Measurements from ENCODE around the gene ICAM5. TPM values are rescaled to one million over a fixed set of nuclear protein-coding genes. Genes with fewer than 3 reads are reported as not detected.

The ICAM5 gene
- total and polyA plus RNA-seq, 9 of the 15 experiments (the other 6 are each of a cell fraction or from before 2014, with no cell fraction given) = 0.10 to 114 (median 13.7) TPM

DNA sequence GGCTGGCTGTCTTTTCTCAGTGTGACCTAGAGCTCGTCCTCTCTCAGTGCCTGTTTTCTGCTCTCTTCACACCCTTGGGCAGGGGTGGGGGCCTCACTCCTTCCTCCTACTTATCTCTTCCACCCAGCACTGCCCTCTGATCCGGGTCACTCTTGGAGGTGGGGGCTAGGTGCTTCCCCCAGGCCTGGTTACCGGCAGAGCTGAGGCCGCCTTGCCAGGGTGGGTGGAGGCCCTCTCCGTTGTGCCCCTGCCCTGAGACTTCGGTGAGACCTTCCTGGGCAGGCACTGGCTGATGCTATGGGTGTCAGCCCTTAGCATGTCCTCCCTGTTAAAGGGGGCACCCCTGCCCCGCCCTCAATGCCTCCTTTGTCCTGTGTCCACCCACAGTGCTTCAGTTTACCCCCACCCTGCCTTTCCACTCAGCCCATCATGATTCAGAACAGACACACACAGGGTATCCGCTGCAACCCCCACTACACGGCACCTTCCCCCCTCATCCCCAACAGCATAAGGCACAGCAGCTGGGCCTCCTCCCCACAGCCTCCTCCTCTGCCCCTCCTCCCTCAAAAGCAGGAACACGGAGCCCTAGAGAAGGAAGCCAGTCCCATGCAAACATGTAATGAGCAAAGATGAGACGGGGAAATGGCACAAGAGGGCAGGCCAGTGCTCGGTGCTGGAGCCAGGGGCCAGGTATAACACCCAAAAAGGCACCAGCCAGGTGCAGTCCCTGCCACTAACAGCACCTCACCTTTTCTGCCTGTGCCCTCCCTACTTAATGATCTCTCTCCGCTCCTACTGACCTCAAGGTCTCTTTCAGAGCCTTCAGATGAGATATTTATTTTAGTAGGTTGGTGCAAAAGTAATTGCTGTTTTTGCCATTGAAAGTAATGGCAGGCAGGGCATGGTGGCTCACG is 10.1 kb downstream of the ICAM5 start (continued):
- TF ChIP-seq KLF10 (CRISPR knock-in tag; IDR thresholded peaks at IDR 0.05) = no peak
- TF ChIP-seq MAZ (CRISPR knock-in tag; conservative IDR thresholded peaks at IDR 0.05 in 1 of 2, IDR thresholded peaks at IDR 0.05 in 1 of 2) = peak; percentile 98 to 100
- TF ChIP-seq TEAD4 (IDR thresholded peaks at IDR 0.05; ENCODE audit: low read length) = peak; percentile 84
- TF ChIP-seq TEAD4 (CRISPR knock-in tag; IDR thresholded peaks at IDR 0.05; ENCODE audit: borderline replicate concordance) = no peak
- peak; percentile 57; the same call in 1 of the 2 replicates for TF ChIP-seq ETV1 (tag; conservative IDR thresholded peaks at IDR 0.05; ENCODE audit: low read depth)
- TF ChIP-seq LCOR (CRISPR knock-in tag; IDR thresholded peaks at IDR 0.05) = no peak
- no peak for TF ChIP-seq SIRT6 (IDR thresholded peaks at IDR 0.05; ENCODE audit: low read depth, low read length)
- TF ChIP-seq ZNF717 (CRISPR knock-in tag; IDR thresholded peaks at IDR 0.05) = no peak
- peak; percentile 89 for TF ChIP-seq EP300 (IDR thresholded peaks at IDR 0.05; ENCODE audit: low read length)
- TF ChIP-seq MYBL2 (IDR thresholded peaks at IDR 0.05; ENCODE audit: low read depth) = no peak
- TF ChIP-seq MYBL2 (CRISPR knock-in tag; IDR thresholded peaks at IDR 0.05; ENCODE audit: borderline replicate concordance) = no peak
- no peak for TF ChIP-seq U2AF2 (optimal IDR thresholded peaks at IDR 0.05; ENCODE audit: low read depth, low read length)
- TF ChIP-seq NONO (IDR thresholded peaks at IDR 0.05; ENCODE audit: low read depth in 2 of 2, low read length in 1 of 2) = 0 out of 4 replicates have a peak, but pooled peaks of 1 of the 2 experiments have one; percentile 6
- no peak for TF ChIP-seq ZC3H4 (CRISPR knock-in tag; IDR thresholded peaks at IDR 0.05; ENCODE audit: borderline replicate concordance)
- TF ChIP-seq TFAM (CRISPR knock-in tag; conservative IDR thresholded peaks at IDR 0.05) = no peak
- TF ChIP-seq, protein P1, sequence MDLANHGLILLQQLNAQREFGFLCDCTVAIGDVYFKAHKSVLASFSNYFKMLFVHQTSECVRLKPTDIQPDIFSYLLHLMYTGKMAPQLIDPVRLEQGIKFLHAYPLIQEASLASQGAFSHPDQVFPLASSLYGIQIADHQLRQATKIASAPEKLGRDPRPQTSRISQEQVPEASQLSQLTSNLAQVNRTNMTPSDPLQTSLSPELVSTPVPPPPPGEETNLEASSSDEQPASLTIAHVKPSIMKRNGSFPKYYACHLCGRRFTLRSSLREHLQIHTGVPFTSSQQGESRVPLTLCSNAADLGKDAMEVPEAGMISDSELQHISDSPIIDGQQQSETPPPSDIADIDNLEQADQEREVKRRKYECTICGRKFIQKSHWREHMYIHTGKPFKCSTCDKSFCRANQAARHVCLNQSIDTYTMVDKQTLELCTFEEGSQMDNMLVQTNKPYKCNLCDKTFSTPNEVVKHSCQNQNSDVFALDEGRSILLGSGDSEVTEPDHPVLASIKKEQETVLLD (IDR thresholded peaks at IDR 0.05) = peak; percentile 86
- no peak for TF ChIP-seq ZNF75A (CRISPR knock-in tag; IDR thresholded peaks at IDR 0.05)
- TF ChIP-seq ZBTB8A (IDR thresholded peaks at IDR 0.05; ENCODE audit: partially characterized antibody) = no peak
- peak; percentile 85 for TF ChIP-seq RBFOX2 (IDR thresholded peaks at IDR 0.05; ENCODE audit: low read depth, low read length)
- TF ChIP-seq, protein P2, sequence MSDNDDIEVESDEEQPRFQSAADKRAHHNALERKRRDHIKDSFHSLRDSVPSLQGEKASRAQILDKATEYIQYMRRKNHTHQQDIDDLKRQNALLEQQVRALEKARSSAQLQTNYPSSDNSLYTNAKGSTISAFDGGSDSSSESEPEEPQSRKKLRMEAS (CRISPR knock-in tag; IDR thresholded peaks at IDR 0.05) = peak; percentile 60; the same call in 1 of the 2 replicates
- TF ChIP-seq, protein P3, sequence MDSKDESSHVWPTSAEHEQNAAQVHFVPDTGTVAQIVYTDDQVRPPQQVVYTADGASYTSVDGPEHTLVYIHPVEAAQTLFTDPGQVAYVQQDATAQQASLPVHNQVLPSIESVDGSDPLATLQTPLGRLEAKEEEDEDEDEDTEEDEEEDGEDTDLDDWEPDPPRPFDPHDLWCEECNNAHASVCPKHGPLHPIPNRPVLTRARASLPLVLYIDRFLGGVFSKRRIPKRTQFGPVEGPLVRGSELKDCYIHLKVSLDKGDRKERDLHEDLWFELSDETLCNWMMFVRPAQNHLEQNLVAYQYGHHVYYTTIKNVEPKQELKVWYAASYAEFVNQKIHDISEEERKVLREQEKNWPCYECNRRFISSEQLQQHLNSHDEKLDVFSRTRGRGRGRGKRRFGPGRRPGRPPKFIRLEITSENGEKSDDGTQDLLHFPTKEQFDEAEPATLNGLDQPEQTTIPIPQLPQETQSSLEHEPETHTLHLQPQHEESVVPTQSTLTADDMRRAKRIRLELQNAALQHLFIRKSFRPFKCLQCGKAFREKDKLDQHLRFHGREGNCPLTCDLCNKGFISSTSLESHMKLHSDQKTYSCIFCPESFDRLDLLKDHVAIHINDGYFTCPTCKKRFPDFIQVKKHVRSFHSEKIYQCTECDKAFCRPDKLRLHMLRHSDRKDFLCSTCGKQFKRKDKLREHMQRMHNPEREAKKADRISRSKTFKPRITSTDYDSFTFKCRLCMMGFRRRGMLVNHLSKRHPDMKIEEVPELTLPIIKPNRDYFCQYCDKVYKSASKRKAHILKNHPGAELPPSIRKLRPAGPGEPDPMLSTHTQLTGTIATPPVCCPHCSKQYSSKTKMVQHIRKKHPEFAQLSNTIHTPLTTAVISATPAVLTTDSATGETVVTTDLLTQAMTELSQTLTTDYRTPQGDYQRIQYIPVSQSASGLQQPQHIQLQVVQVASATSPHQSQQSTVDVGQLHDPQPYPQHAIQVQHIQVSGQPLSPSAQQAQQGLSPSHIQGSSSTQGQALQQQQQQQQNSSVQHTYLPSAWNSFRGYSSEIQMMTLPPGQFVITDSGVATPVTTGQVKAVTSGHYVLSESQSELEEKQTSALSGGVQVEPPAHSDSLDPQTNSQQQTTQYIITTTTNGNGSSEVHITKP (IDR thresholded peaks at IDR 0.05; ENCODE audit: partially characterized antibody) = peak; percentile 81
- no peak for TF ChIP-seq ZNF3 (CRISPR knock-in tag; IDR thresholded peaks at IDR 0.05)
- no peak for TF ChIP-seq HOXB6 (CRISPR knock-in tag; IDR thresholded peaks at IDR 0.05; ENCODE audit: borderline replicate concordance)
- TF ChIP-seq RBM22 (IDR thresholded peaks at IDR 0.05; ENCODE audit: low read depth, low read length, poor library complexity, severe bottlenecking) = no peak

Measured in K562 (cell line).